ENCODE measurements around the gene SRRD.

Gene SRRD

DNA sequence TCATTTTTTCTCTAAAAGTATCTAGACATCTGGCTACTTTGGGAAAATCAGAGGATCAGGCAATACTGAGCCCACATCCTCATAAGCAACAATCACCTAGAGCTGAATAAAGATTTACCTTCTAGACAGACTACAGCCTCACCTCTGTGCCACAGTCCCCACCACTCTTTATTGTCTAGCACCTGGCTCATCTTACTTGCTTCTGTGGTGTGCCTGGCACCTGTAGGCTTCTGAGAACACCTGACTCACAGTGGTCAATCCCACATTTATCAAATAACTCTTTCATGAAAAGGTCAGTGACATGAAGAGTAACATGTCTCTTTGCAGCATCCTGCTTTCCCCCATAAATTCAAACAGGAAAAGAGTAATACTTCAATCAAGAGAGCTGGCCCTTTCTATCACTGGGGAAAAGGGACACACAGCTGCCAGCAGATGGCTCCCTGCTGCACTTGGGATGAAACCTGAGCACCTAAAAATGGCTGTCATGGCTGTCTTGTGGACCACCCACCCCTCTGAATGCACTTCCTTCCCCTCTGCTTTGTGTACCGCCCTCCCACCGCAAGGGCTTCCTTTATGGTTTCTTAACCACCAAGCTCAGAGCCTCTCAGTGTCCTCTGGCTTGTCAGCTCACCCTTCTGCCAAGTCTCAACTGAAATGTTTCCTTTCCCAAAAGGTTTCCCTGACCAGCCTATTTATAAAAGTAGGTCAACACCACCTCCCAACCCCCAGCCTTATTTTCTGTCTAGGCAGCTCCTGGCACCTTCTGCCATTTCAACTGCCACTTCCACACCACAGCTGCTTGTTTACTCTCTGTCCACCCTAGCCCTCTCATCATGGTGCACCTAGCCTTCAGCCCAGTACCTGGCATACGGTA is 19.2 kb downstream of the SRRD start:
- H3K4me3 ChIP-seq (ENCODE audit: low read depth, low read length) = no peak overlapping the region
- peak; percentile 79 for DNase-seq (ENCODE audit: low read depth)
- TF ChIP-seq CTCF (IDR thresholded peaks at IDR 0.05; ENCODE audit: insufficient read depth, low read depth, low read length, missing control alignments) = peak; percentile 56

DNA sequence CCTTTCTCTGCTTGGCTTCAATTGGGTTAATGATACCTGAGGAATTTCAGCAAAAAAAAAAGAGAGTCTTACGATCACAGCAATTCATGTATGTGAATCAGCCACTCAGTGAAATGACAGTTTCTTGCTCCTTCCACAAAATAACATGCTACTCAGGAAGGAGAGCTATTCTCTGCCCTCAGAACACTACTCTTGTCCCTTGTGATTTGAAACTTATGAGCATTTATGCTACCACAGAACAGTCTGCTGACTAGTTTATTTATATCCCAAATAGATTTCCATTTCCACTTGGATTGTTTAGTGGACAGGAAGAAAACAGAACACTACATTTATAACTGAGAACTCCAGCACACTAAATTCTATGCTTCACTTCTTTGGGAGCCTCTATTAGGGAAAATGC is 20.1 kb downstream of the SRRD start:
- H3K4me3 ChIP-seq (ENCODE audit: low read depth, low read length) = no peak overlapping the region
- TF ChIP-seq CTCF (IDR thresholded peaks at IDR 0.05; ENCODE audit: insufficient read depth, low read depth, low read length, missing control alignments) = no peak
- DNase-seq (ENCODE audit: low read depth) = no peak

GRCh38 chr22:26508148-26508547 is 24.5 kb downstream of the SRRD start:
- DNase-seq (ENCODE audit: low read depth) = no peak
- no peak for TF ChIP-seq CTCF (IDR thresholded peaks at IDR 0.05; ENCODE audit: insufficient read depth, low read depth, low read length, missing control alignments)
- H3K4me3 ChIP-seq (ENCODE audit: low read depth, low read length) = no peak overlapping the region

DNA sequence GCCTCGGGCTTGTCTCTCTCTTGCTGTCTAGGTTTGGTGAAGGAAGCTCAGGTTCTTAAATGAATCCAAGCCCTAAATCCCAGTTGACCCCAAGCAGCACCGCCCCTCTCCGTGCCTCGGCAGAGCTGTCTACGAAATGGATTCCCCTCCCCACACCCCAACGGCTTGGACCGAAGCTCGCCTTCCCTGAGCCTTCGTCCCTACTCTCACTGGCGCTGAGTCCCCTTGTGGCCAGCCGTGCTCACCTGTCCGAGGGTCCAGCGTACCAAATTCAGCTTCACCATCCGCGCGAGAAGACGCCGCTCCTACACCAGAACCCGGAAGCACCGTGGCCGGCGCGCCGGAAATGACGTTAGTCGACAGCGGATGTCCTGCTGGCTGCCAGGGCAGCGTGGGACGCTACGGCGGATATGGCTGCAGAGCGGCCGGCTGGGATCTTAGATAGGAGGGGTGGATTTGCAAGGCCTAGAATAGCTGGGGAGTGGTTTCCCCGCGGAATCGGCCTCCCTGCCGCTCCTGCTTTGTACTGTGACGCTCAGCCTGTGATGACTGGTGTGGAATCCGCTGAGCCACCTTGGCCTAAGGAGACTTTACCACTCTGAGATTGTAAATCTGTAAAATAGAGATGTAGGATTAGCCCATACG is 28.6 kb downstream of the SRRD start, which contains the start of gene TFIP11:
TSS of gene TFIP11 (minus strand) at position 325 of the 645 bp plus-strand sequence. CDS start 2,201 bp downstream, outside the sequence.
- peak; percentile 93 for DNase-seq (ENCODE audit: low read depth)
- no peak for TF ChIP-seq CTCF (IDR thresholded peaks at IDR 0.05; ENCODE audit: insufficient read depth, low read depth, low read length, missing control alignments)
- H3K4me3 ChIP-seq (ENCODE audit: low read depth, low read length) = peak within 1 kb of the TSS; percentile 74

DNA sequence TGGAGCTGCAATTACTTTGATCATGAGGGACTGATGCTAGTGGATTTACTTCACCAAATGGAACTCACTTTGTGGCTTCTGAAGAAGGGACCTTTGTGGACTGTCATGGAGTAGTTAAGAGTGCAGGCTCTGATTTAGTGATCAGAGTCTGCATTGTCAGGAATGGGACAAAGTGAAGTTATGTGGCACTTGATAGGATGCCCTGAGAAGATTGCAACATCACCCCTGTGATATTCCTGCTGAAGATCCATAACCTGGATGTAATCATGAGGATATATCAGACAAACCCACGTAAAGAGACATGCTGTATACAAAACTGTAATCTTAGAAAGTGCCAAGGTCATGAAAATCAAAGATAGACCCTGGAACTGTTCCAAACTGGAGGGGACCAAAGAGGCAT is 30.2 kb downstream of the SRRD start:
- no peak overlapping the region for H3K4me3 ChIP-seq (ENCODE audit: low read depth, low read length)
- DNase-seq (ENCODE audit: low read depth) = no peak
- no peak for TF ChIP-seq CTCF (IDR thresholded peaks at IDR 0.05; ENCODE audit: insufficient read depth, low read depth, low read length, missing control alignments)

DNA sequence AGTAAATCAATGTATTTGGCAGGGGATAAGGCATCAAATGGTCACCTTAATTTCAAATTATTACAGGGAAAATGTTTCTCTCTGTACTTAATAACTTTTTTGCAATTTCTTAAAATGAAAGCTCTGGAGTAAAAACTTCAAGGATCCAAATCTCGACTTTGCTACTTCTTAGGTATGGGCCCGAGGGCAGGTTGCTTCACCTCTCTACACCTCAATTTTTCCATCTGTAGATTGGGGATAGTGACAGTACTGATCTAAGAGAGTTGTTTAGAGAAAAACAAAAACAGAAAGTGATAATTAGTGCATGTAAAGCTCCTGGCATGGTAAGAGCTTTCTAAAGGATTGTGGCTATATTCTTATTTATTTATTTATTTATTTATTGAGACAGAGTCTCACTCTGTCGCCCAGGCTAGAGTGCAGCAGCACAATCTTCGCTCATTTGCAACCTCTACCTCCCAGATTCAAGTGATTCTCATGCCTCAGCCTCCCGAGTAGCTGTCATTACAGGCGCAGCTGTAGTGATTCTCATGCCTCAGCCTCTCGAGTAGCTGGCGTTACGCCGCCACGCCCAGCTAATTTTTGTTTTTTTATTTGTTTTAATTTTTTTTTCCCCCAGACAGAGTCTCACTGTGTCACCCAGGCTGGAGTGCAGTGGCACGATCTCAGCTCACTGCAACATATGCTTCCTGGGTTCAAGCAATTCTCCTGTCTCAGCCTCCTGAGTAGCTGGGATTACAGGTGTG is 30.9 kb downstream of the SRRD start:
- DNase-seq (ENCODE audit: low read depth) = no peak
- no peak for TF ChIP-seq CTCF (IDR thresholded peaks at IDR 0.05; ENCODE audit: insufficient read depth, low read depth, low read length, missing control alignments)
- no peak overlapping the region for H3K4me3 ChIP-seq (ENCODE audit: low read depth, low read length)

All from GM12865 (cell line).